Natural killer cell (primary cell): ENCODE data around the gene STH. TPM values are rescaled to one million over a fixed set of nuclear protein-coding genes. Genes with fewer than 3 reads are reported as not detected.

Experiments
- ATAC-seq, 3 donors: fragments of 150-1000 bp in 2 of 3; fragments of 200-7000 bp in 1 of 3; cut with Tn5 transposase; 1 replicate in 1 of 3; 2 replicates in 2 of 3; pipeline ENCODE4 v1.10.0; 2021; ENCODE audit warnings: mild to moderate bottlenecking in 2 of 3, moderate library complexity in 2 of 3
- DNase-seq, 2 donors: peaks; one replicate each; pipeline versions ENCODE4 v3.0.0 to v3.0.0-alpha.2; 2013 to 2021; ENCODE audit warnings: mixed read lengths in 1 of 2
- H3K27ac ChIP-seq: one replicate; pipeline ENCODE4 v1.5.1; 2013; ENCODE audit warnings: mild to moderate bottlenecking, low read length
- H3K27me3 ChIP-seq: one replicate; pipeline ENCODE4 v1.6.1; 2013; ENCODE audit warnings: low read length; ENCODE audit not compliant: control insufficient read depth, insufficient read depth
- H3K36me3 ChIP-seq: one replicate; pipeline ENCODE4 v1.6.1; 2013; ENCODE audit warnings: low read length; ENCODE audit not compliant: control insufficient read depth, insufficient read depth
- H3K4me1 ChIP-seq: one replicate; pipeline ENCODE4 v1.6.1; 2013; ENCODE audit warnings: low read length; ENCODE audit not compliant: control insufficient read depth, insufficient read depth
- H3K4me3 ChIP-seq: one replicate; pipeline ENCODE4 v1.5.1; 2013; ENCODE audit warnings: low read length
- H3K9me3 ChIP-seq: one replicate; pipeline ENCODE4 v1.6.1; 2013; ENCODE audit warnings: low read length; ENCODE audit not compliant: control insufficient read depth, insufficient read depth
- H3K27ac Mint-ChIP-seq, 2 donors: one replicate each; pipeline ENCODE4 v1.8.0; 2022; ENCODE audit warnings: mild to moderate bottlenecking in 2 of 2, mixed read lengths in 2 of 2, moderate library complexity in 1 of 2
- H3K27me3 Mint-ChIP-seq, 2 donors: one replicate each; pipeline ENCODE4 v1.8.0; 2022; ENCODE audit warnings: low read depth in 2 of 2, mixed read lengths in 2 of 2
- H3K36me3 Mint-ChIP-seq: one replicate; pipeline ENCODE4 v1.8.0; 2022; ENCODE audit warnings: mixed read lengths
- H3K4me1 Mint-ChIP-seq, 2 donors: one replicate each; pipeline ENCODE4 v1.8.0; 2022; ENCODE audit warnings: mixed read lengths in 2 of 2
- H3K4me3 Mint-ChIP-seq: one replicate; pipeline ENCODE4 v1.8.0; 2022; ENCODE audit warnings: mild to moderate bottlenecking, moderate library complexity, mixed read lengths
- H3K9me3 Mint-ChIP-seq, 2 donors: one replicate each; pipeline ENCODE4 v1.8.0; 2022; ENCODE audit warnings: mixed read lengths in 2 of 2
- WGBS: methylation state at CpG from one replicate; pipeline ENCODE4 v1.1.7; 2013; ENCODE audit warnings: missing lambda C conversion rate; ENCODE audit not compliant: insufficient coverage; 5-methylcytosine and 5-hydroxymethylcytosine counted together
- intact Hi-C: fragments of 100-400 bp; cut with micrococcal nuclease; formaldehyde crosslinking; loops from one replicate; pipeline ENCODE4 v1.14.2; 2022
- total RNA-seq, 4 donors: library from RNA; stranded (reverse); fragments of 120-200 nt in 1 of 4; gene quantifications; one replicate each; pipeline versions ENCODE4 v1.2.3 to v1.2.4, GENCODE V29; 2013 to 2022
- TF ChIP-seq, protein P1 (sequence below): fragments of 200-600 bp; IDR thresholded peaks from one replicate; pipeline ENCODE4 v1.8.0; 2022; ENCODE audit warnings: antibody characterized with exemption

Gene STH
- total RNA-seq, 3 donors from 2014 or later (not counting 1 experiment from before 2014, with no cell fraction given), result not detected

DNA sequence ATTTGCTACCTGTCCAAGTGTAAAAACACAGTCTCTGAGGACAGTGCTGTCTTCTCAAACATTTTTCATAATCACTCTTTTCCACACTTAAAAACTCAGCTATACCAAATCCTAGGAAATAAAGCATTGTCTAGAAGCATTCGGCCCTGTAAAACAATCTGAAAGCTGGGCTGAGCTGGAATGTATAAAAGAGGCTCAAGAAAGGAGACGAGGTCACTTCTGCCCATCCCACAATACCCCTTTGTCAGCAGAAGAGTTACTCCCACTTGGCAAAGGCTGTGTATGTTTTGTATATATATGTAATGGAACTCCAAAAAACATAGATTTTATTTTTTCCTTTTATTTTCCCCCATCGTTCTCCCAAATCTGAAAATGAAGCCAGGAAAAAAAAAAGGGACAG, 43.9 kb downstream of the STH start:
- Histone ChIP-seq H3K9me3 (no peaks in the 10 kb centered on the region), H3K27ac (no peak overlapping the region), H3K36me3 (peaks cover 70% of the 10 kb centered on the region), H3K27me3 (no peaks in the 10 kb centered on the region), H3K4me1 (no peaks in the 10 kb centered on the region), H3K4me3 (no peak overlapping the region)
- DNase-seq (no peak), ATAC-seq (no peak)
- 100% methylated on average over 1 of the region's 3 CpGs for WGBS
- intact Hi-C loops, result no loop called here
- Mint-ChIP-seq H3K4me1 (peaks cover 21 to 26% of the 10 kb centered on the region in 2 donors), H3K27me3 (no peaks in the 10 kb centered on the region), H3K36me3 (peaks cover 17% of the 10 kb centered on the region), H3K9me3 (no peaks in the 10 kb centered on the region), H3K27ac (peak overlapping the region in 1 of 2 donors; percentile 76), H3K4me3 (no peak overlapping the region)
- TF ChIP-seq, protein P1, sequence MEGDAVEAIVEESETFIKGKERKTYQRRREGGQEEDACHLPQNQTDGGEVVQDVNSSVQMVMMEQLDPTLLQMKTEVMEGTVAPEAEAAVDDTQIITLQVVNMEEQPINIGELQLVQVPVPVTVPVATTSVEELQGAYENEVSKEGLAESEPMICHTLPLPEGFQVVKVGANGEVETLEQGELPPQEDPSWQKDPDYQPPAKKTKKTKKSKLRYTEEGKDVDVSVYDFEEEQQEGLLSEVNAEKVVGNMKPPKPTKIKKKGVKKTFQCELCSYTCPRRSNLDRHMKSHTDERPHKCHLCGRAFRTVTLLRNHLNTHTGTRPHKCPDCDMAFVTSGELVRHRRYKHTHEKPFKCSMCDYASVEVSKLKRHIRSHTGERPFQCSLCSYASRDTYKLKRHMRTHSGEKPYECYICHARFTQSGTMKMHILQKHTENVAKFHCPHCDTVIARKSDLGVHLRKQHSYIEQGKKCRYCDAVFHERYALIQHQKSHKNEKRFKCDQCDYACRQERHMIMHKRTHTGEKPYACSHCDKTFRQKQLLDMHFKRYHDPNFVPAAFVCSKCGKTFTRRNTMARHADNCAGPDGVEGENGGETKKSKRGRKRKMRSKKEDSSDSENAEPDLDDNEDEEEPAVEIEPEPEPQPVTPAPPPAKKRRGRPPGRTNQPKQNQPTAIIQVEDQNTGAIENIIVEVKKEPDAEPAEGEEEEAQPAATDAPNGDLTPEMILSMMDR, result no peak

GRCh38 chr17:46043606-46044005, 44.6 kb downstream of the STH start:
- 100% methylated on average over 1 of the region's 3 CpGs for WGBS
- Mint-ChIP-seq H3K36me3 (peaks cover 12% of the 10 kb centered on the region), H3K27ac (peak overlapping the region; percentile 70 to 76), H3K9me3 (no peaks in the 10 kb centered on the region), H3K4me1 (peaks cover 16 to 20% of the 10 kb centered on the region in 2 donors), H3K4me3 (no peak overlapping the region), H3K27me3 (no peaks in the 10 kb centered on the region)
- H3K27me3 ChIP-seq, result no peaks in the 10 kb centered on the region
- no peak overlapping the region for H3K4me3 ChIP-seq
- TF ChIP-seq, protein P1, result no peak
- peaks cover 69% of the 10 kb centered on the region for H3K36me3 ChIP-seq
- H3K4me1 ChIP-seq, result no peaks in the 10 kb centered on the region
- intact Hi-C loops, result loop anchor here (1.0 kb wide), 3 partner anchors 41 to 170 kb away; no protein-coding TSS in a partner anchor
- DNase-seq (no peak), ATAC-seq (no peak)
- no peak overlapping the region for H3K27ac ChIP-seq
- H3K9me3 ChIP-seq, result no peaks in the 10 kb centered on the region

DNA sequence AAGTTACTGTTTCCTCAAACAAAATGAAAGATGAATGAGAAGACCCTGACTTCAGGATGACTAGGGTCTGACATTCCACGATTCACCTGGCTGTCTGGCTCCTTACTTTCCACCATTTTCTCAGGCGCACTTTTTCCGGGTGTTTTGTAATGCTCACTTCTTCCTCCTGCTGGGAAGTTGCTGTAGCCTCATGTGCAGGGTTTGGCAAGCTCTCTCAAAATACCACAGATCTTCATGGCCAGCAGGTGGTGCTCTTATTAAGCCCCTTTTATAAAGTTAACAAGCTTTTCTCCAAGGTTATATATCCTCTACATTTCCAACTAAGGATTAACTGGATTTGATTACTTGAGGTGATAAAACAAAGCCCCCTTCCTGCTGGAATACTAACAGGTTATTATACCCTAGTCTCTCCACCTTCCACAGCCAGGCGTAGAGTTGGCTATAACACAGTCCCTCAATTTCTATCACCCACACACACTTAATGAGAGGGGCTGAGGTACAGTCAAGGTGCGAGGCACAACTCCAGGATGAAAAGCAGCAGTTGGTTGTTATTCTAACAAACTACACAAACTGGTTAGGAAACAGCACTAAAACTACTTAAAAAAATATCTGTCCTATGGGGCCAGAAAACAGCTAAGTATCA, 45.4 kb downstream of the STH start:
- WGBS, result 40% methylated on average over 5 of the region's 5 CpGs
- ATAC-seq, result peak; percentile 55 to 86 (median 78)
- peaks cover 16 to 20% of the 10 kb centered on the region in 2 donors for H3K4me1 Mint-ChIP-seq

More for the DNA sequence above, 45.4 kb downstream of the STH start:
- Histone ChIP-seq H3K36me3 (peaks cover 61% of the 10 kb centered on the region), H3K4me1 (no peaks in the 10 kb centered on the region), H3K27ac (no peak overlapping the region), H3K27me3 (no peaks in the 10 kb centered on the region), H3K9me3 (no peaks in the 10 kb centered on the region), H3K4me3 (no peak overlapping the region)
- peak; percentile 27 to 78 for DNase-seq
- intact Hi-C loops, result loop anchor here (1.0 kb wide), 3 partner anchors 42 to 169 kb away; no protein-coding TSS in a partner anchor
- H3K4me3 Mint-ChIP-seq, result no peak overlapping the region
- TF ChIP-seq, protein P1, result peak; percentile 74
- H3K9me3 Mint-ChIP-seq, result no peaks in the 10 kb centered on the region
- H3K27ac Mint-ChIP-seq, result peak overlapping the region; percentile 70 to 76
- H3K36me3 Mint-ChIP-seq, result peaks cover 12% of the 10 kb centered on the region
- no peaks in the 10 kb centered on the region for H3K27me3 Mint-ChIP-seq
